Liver (tissue), 9 donors: ENCODE results near the gene RNMT. TPM values are rescaled to one million over a fixed set of nuclear protein-coding genes. Genes with fewer than 3 reads are reported as not detected.

Experiments
- DNase-seq: peaks from one replicate; pipeline ENCODE4 v3.0.0-alpha.2; 2017; ENCODE audit warnings: low spot score
- H3K27ac ChIP-seq, 2 donors: one replicate each; pipeline ENCODE4 v1.7.0; 2013; ENCODE audit warnings: inconsistent platforms in 2 of 2, low read length in 2 of 2, control low read depth in 1 of 2, low read depth in 1 of 2, mild to moderate bottlenecking in 1 of 2
- H3K27me3 ChIP-seq, 4 donors: one replicate each; pipeline versions ENCODE4 v1.6.1 to v1.7.0; 2013; ENCODE audit warnings: low read length in 3 of 4, inconsistent platforms in 1 of 4, mild to moderate bottlenecking in 1 of 4, moderate library complexity in 1 of 4; ENCODE audit not compliant: control insufficient read depth in 4 of 4, insufficient read depth in 4 of 4
- H3K36me3 ChIP-seq, 4 donors: one replicate each; pipeline versions ENCODE4 v1.6.1 to v1.7.0; 2013; ENCODE audit warnings: low read length in 3 of 4, mild to moderate bottlenecking in 3 of 4, low read depth in 1 of 4, moderate library complexity in 1 of 4; ENCODE audit not compliant: control insufficient read depth in 4 of 4, insufficient read depth in 3 of 4
- H3K4me1 ChIP-seq, 4 donors: one replicate each; pipeline versions ENCODE4 v1.6.1 to v1.7.0; 2013; ENCODE audit warnings: low read length in 3 of 4, mild to moderate bottlenecking in 3 of 4, moderate library complexity in 1 of 4; ENCODE audit not compliant: control insufficient read depth in 4 of 4, insufficient read depth in 4 of 4
- H3K4me3 ChIP-seq, 3 donors: one replicate each; pipeline versions ENCODE4 v1.6.1 to v1.7.0; 2013; ENCODE audit warnings: low read length in 3 of 3, control low read depth in 1 of 3, low read depth in 1 of 3, mild to moderate bottlenecking in 1 of 3
- H3K9ac ChIP-seq, 2 donors: one replicate each; pipeline ENCODE4 v1.7.0; 2013; ENCODE audit warnings: low read length in 2 of 2, mild to moderate bottlenecking in 2 of 2, moderate library complexity in 2 of 2, control low read depth in 1 of 2, low read depth in 1 of 2
- H3K9me3 ChIP-seq, 4 donors: one replicate each; pipeline versions ENCODE4 v1.6.1 to v1.7.0; 2013; ENCODE audit warnings: low read length in 3 of 4; ENCODE audit not compliant: control insufficient read depth in 4 of 4
- EGR1 ChIP-seq, 2 donors: IDR thresholded peaks; 2 replicates each; pipeline ENCODE4 v1.6.1; 2016 to 2018; ENCODE audit warnings: antibody characterized with exemption in 2 of 2, low read depth in 2 of 2
- FOXA1 ChIP-seq: IDR thresholded peaks from 2 replicates; pipeline ENCODE4 v1.6.1; 2016; ENCODE audit warnings: antibody characterized with exemption
- FOXA2 ChIP-seq: IDR thresholded peaks from 2 replicates; pipeline ENCODE4 v1.6.1; 2016; ENCODE audit warnings: antibody characterized with exemption
- GABPA ChIP-seq, 2 donors: IDR thresholded peaks in 1 of 2; conservative IDR thresholded peaks in 1 of 2; 2 replicates each; pipeline ENCODE4 v1.6.1; 2016; ENCODE audit warnings: antibody characterized with exemption in 2 of 2, mild to moderate bottlenecking in 1 of 2, moderate library complexity in 1 of 2
- HNF4A ChIP-seq, 2 donors: conservative IDR thresholded peaks; 2 replicates each; pipeline ENCODE4 v1.6.1; 2016; ENCODE audit warnings: antibody characterized with exemption in 2 of 2, mild to moderate bottlenecking in 2 of 2
- HNF4G ChIP-seq: IDR thresholded peaks from 2 replicates; pipeline ENCODE4 v1.6.1; 2016; ENCODE audit warnings: antibody characterized with exemption
- JUND ChIP-seq, 2 donors: IDR thresholded peaks; 2 replicates each; pipeline ENCODE4 v1.6.1; 2016; ENCODE audit warnings: antibody characterized with exemption in 2 of 2
- NR2F2 ChIP-seq: IDR thresholded peaks from 2 replicates; pipeline ENCODE4 v1.6.1; 2016; ENCODE audit warnings: antibody characterized with exemption
- RAD21 ChIP-seq, 2 donors: IDR thresholded peaks; 2 replicates each; pipeline ENCODE4 v1.6.1; 2016; ENCODE audit warnings: antibody characterized with exemption in 2 of 2, mild to moderate bottlenecking in 2 of 2
- RXRA ChIP-seq, 2 donors: IDR thresholded peaks; 2 replicates each; pipeline ENCODE4 v1.6.1; 2017 to 2018; ENCODE audit warnings: antibody characterized with exemption in 2 of 2, mild to moderate bottlenecking in 1 of 2
- SP1 ChIP-seq: IDR thresholded peaks from 2 replicates; pipeline ENCODE4 v1.6.1; 2018; ENCODE audit warnings: antibody characterized with exemption, mild to moderate bottlenecking
- TAF1 ChIP-seq: conservative IDR thresholded peaks from 2 replicates; pipeline ENCODE4 v1.6.1; 2016; ENCODE audit warnings: antibody characterized with exemption, mild to moderate bottlenecking
- YY1 ChIP-seq: IDR thresholded peaks from 2 replicates; pipeline ENCODE4 v1.6.1; 2016; ENCODE audit warnings: antibody characterized with exemption, mild to moderate bottlenecking
- WGBS: extraction: QIAGEN DNeasy Blood & Tissue Kit; methylation state at CpG from one replicate; pipeline ENCODE4 v1.1.7; 2013; 5-methylcytosine and 5-hydroxymethylcytosine counted together
- polyA plus RNA-seq, 2 donors: library from polyadenylated mRNA; stranded (reverse) in 1 of 2; unstranded in 1 of 2; fragments of 200-250 nt in 1 of 2; fragments of >200 nt in 1 of 2; fragmentation: Nextera tagmentation in 1 of 2; extraction: Ambion mirVana in 1 of 2; gene quantifications; one replicate each; pipeline versions ENCODE4 v1.2.1 to v1.2.3, GENCODE V29; 2013 to 2015
- total RNA-seq, 2 donors: library from RNA; depleted of rRNA; stranded (reverse); fragments of >200 nt; gene quantifications; one replicate each; pipeline ENCODE4 v1.2.3, GENCODE V29; 2014
- TF ChIP-seq, protein P1 (sequence below): IDR thresholded peaks from 2 replicates; pipeline ENCODE4 v1.6.1; 2016; ENCODE audit warnings: antibody characterized with exemption, mild to moderate bottlenecking
- TF ChIP-seq, protein P2 (sequence below): IDR thresholded peaks from 2 replicates; pipeline ENCODE4 v1.6.1; 2016; ENCODE audit warnings: antibody characterized with exemption
- TF ChIP-seq, protein P3 (sequence below): IDR thresholded peaks from 2 replicates; pipeline ENCODE4 v1.6.1; 2016; ENCODE audit warnings: antibody characterized with exemption
- TF ChIP-seq, protein P4 (sequence below): fragments of 150-350 bp; IDR thresholded peaks from 2 replicates; pipeline ENCODE4 v1.5.1; 2017; ENCODE audit warnings: improper control_type of control experiment, low read depth, low read length; ENCODE audit not compliant: missing input control
- TF ChIP-seq, protein P5 (sequence below): IDR thresholded peaks from 2 replicates; pipeline ENCODE4 v1.6.1; 2016; ENCODE audit warnings: antibody characterized with exemption
- donor health status: healthy.
- donor health status: healthy.
- donor health status: healthy.
- donor health status: healthy.
- donor health status: healthy.

RNMT gene
- total and polyA plus RNA-seq, 4 donors, result 4.9 to 23.1 (median 11.3) TPM

DNA sequence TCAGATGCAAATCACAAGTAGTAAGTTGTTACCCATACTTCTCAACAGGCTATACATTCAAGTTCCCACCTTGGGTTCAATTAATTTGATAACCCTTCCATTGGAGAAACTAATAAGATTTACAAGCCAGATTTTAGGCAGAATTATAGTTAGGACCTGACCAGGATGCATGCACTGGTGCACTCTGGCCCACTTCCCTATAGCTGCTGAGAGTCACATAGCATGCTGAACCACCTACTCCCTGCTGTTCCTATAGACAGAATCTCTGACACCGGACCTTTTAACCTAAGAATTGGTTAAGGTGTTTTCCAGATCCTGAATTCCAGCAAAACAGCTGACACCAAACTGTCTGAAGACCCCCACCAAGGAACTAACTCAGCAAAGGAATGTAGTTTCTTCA, 26.3 kb upstream of the RNMT start:
- WGBS, result 95% methylated on average over 1 of the region's 1 CpG
- no peak overlapping the region for H3K9ac ChIP-seq
- TF ChIP-seq, protein P1, sequence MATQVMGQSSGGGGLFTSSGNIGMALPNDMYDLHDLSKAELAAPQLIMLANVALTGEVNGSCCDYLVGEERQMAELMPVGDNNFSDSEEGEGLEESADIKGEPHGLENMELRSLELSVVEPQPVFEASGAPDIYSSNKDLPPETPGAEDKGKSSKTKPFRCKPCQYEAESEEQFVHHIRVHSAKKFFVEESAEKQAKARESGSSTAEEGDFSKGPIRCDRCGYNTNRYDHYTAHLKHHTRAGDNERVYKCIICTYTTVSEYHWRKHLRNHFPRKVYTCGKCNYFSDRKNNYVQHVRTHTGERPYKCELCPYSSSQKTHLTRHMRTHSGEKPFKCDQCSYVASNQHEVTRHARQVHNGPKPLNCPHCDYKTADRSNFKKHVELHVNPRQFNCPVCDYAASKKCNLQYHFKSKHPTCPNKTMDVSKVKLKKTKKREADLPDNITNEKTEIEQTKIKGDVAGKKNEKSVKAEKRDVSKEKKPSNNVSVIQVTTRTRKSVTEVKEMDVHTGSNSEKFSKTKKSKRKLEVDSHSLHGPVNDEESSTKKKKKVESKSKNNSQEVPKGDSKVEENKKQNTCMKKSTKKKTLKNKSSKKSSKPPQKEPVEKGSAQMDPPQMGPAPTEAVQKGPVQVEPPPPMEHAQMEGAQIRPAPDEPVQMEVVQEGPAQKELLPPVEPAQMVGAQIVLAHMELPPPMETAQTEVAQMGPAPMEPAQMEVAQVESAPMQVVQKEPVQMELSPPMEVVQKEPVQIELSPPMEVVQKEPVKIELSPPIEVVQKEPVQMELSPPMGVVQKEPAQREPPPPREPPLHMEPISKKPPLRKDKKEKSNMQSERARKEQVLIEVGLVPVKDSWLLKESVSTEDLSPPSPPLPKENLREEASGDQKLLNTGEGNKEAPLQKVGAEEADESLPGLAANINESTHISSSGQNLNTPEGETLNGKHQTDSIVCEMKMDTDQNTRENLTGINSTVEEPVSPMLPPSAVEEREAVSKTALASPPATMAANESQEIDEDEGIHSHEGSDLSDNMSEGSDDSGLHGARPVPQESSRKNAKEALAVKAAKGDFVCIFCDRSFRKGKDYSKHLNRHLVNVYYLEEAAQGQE, result no peak
- no peaks in the 10 kb centered on the region for H3K27me3 ChIP-seq
- peaks cover 0 to 2% (median 0%) of the 10 kb centered on the region in 4 donors for H3K36me3 ChIP-seq
- H3K27ac ChIP-seq, result no peak overlapping the region
- DNase-seq, result no peak
- peaks cover 0 to 4% (median 0%) of the 10 kb centered on the region in 4 donors for H3K9me3 ChIP-seq
- no peaks in the 10 kb centered on the region for H3K4me1 ChIP-seq
- no peak overlapping the region for H3K4me3 ChIP-seq

DNA sequence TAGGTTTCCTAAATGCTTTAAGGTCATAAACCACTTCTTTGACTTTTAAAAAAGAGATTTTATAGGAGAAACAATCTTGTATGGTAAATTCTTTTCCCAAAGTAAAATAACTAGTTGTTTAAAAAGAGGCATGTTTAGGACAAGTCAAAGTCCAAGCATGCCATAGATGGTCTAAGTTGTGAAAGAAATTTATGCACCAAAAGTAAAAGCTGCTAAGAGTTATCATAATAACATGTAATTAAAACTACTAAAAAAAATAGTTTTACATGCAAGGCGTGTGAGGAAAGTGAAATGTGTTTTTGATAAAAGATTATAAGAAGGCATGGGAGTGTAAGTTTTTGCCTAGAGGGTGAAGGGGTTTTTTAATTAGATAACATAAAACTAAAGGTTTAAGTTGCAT, 22.6 kb upstream of the RNMT start:
- Histone ChIP-seq H3K4me3 (no peak overlapping the region), H3K4me1 (no peaks in the 10 kb centered on the region), H3K27ac (no peak overlapping the region), H3K9me3 (peaks cover 0 to 4% (median 0%) of the 10 kb centered on the region in 4 donors), H3K9ac (no peak overlapping the region), H3K36me3 (peaks cover 0 to 2% (median 0%) of the 10 kb centered on the region in 4 donors), H3K27me3 (no peaks in the 10 kb centered on the region)
- DNase-seq, result no peak
- WGBS, result 98% methylated on average over 1 of the region's 1 CpG
- TF ChIP-seq SP1 (no peak), TAF1 (no peak), YY1 (no peak), HNF4G (no peak), FOXA2 (no peak), RAD21 (IDR thresholded peaks at IDR 0.05) (no peak), GABPA (IDR thresholded peaks at IDR 0.05 in 1 of 2, conservative IDR thresholded peaks at IDR 0.05 in 1 of 2) (no peak), HNF4A (conservative IDR thresholded peaks at IDR 0.05) (no peak), EGR1 (IDR thresholded peaks at IDR 0.05; ENCODE audit: low read depth in 2 of 2) (no peak), JUND (IDR thresholded peaks at IDR 0.05) (no peak), RXRA (IDR thresholded peaks at IDR 0.05) (no peak), NR2F2 (no peak), FOXA1 (no peak)
- TF ChIP-seq, protein P2, sequence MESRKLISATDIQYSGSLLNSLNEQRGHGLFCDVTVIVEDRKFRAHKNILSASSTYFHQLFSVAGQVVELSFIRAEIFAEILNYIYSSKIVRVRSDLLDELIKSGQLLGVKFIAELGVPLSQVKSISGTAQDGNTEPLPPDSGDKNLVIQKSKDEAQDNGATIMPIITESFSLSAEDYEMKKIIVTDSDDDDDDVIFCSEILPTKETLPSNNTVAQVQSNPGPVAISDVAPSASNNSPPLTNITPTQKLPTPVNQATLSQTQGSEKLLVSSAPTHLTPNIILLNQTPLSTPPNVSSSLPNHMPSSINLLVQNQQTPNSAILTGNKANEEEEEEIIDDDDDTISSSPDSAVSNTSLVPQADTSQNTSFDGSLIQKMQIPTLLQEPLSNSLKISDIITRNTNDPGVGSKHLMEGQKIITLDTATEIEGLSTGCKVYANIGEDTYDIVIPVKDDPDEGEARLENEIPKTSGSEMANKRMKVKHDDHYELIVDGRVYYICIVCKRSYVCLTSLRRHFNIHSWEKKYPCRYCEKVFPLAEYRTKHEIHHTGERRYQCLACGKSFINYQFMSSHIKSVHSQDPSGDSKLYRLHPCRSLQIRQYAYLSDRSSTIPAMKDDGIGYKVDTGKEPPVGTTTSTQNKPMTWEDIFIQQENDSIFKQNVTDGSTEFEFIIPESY, result no peak
- TF ChIP-seq, protein P1, result no peak
- TF ChIP-seq, protein P3, sequence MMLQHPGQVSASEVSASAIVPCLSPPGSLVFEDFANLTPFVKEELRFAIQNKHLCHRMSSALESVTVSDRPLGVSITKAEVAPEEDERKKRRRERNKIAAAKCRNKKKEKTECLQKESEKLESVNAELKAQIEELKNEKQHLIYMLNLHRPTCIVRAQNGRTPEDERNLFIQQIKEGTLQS, result no peak
- TF ChIP-seq, protein P4, sequence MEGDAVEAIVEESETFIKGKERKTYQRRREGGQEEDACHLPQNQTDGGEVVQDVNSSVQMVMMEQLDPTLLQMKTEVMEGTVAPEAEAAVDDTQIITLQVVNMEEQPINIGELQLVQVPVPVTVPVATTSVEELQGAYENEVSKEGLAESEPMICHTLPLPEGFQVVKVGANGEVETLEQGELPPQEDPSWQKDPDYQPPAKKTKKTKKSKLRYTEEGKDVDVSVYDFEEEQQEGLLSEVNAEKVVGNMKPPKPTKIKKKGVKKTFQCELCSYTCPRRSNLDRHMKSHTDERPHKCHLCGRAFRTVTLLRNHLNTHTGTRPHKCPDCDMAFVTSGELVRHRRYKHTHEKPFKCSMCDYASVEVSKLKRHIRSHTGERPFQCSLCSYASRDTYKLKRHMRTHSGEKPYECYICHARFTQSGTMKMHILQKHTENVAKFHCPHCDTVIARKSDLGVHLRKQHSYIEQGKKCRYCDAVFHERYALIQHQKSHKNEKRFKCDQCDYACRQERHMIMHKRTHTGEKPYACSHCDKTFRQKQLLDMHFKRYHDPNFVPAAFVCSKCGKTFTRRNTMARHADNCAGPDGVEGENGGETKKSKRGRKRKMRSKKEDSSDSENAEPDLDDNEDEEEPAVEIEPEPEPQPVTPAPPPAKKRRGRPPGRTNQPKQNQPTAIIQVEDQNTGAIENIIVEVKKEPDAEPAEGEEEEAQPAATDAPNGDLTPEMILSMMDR, result no peak
- TF ChIP-seq, protein P5, sequence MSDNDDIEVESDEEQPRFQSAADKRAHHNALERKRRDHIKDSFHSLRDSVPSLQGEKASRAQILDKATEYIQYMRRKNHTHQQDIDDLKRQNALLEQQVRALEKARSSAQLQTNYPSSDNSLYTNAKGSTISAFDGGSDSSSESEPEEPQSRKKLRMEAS, result no peak
